GM21825 (cell line): Measurements from ENCODE around the gene ZNF507.
"Not testable (repeated sequence)": the region's sequence is repeated elsewhere in the genome, so short reads cannot be mapped to it uniquely, and the experiment has no call there.

Experiments used
- ATAC-seq: cut with Tn5 transposase; IDR thresholded peaks from one replicate; pipeline ENCODE4 v1.9.1; 2021; ENCODE audit warnings: mild to moderate bottlenecking, moderate library complexity; ENCODE audit not compliant: unreplicated experiment

The ZNF507 gene

DNA sequence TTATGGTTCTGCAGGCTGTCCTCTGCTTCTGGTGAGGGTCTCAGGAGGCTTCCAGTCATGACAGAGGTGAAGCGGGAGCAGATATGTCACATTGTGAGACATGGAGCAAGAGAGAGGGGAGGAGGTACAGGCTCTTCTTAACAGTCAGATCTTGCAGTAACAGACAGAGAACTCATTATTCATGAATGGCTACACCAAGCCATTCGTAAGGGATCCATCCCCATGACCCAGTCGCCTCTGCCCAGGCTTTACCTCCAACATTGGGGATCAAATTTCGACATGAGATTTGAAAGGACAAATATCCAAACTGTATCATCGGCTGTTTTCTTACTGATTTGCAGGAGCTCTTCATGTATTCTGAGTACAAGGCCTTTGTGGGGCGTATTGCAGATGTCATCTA is 21.7 kb downstream of the ZNF507 start:
- ATAC-seq = no peak

DNA sequence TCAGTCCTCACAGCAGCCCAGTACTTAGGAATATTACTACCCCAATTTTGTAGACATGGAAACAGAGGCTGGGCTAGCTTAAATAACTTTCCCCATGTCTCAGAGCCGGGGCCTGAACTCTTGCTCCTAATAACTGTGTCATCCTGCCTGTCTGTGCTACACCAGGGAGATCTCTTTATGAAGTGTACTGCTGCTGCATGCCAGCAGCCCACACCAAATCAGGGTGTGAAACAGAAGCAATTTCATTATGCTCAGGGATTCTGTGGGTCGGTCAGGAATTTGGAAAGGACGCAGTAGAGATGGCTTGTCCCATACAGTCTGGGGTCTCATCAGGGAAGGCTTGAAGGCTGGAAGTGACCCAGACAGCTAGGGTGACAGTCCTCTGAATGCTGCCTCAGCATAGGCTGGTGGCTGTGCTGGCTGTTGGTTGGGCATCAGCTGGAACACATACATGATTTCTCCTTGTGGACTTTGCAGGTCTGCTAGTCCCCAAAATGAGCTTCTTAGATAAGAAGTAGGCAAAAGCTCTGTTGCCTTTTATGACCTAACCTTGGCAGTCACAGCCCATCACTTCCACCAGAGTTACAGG is 22.6 kb downstream of the ZNF507 start:
- no peak for ATAC-seq

DNA sequence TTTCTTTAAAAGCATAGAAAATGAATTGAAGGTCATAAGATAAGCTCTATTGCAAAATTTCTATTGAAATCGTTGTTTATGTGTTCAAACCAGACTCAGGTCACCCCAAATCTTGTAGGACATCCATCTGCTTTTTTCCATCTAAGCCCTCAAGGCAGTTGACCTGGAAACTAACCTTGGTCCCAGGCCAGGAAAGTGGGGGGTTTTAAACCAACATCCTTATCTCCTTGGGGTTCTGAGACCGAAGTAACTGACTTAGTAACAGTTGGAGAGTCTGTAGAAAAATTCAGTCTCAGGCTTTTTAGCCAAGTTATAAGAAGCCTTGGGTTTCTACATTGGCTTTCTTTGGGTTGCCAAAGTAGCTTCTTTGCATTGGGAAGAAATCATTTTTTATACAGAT is 23.4 kb downstream of the ZNF507 start:
- no peak for ATAC-seq

DNA sequence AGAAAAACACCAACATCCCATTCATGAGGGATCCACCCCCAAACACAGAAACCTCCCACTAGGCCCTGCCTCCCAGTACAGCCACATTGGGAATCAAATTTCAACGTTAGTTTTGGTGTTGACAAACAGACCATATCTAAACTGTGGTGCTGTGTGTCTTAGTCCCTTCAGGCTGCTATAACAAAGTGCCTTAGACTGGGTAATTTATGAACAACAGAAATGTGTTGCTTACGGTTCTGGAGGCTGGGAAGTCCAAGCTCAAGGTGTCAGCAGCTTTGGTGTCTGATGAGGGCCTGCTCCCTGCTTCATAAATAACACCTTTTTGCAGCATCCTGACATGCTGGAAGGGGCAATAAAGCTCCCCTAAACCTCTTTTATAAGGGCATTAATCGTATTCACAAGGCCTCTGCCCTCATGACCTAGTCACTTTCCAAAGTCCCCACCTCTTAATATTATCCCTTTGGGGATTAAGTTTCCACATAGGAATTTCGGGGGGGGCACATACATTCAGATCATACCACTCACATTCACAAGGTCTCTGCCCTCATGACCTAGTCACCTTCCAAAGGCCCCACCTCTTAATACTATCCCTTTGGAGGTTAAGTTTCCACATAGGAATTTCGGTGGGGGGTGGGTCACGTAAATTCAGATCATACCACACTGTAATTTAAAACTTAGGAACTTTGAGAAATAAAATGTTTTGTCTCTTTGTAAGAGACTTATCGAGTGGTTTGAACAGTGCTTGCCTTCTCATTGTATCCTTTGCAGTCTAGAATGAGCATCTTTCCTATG is 27.5 kb downstream of the ZNF507 start:
- ATAC-seq = no peak

DNA sequence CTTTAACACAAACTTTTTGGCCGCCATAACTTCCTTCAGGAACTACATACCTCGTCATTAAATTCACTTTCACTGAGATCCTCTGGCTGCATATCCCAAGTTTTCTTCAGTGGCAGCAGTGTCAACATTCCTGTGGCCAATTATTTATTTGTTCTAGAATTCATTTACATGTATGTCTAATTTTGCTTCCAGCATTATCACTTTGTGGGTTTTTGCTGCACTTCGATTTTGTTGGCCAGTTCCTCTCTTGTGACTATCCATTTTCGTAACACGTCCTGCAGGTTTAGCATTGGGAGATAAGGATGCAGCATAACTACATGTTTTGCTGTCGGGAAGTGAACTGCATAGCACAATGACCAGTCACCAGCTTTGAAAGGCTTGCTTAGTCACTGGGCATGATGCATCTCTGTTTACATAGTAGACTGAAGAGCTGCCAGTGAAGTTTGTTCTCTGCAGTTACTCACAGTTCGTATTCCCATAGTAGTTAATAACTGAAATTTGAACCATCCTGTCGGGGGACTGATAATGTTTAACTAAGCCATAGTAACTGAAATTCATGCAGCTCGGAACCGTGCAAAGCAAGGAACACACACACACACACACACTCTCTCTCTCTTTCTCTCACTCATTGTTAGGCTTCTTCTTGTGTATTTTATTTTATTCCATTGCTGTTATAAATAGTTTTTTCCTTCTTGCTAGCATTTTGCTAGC is 28.3 kb downstream of the ZNF507 start:
- ATAC-seq = no peak

DNA sequence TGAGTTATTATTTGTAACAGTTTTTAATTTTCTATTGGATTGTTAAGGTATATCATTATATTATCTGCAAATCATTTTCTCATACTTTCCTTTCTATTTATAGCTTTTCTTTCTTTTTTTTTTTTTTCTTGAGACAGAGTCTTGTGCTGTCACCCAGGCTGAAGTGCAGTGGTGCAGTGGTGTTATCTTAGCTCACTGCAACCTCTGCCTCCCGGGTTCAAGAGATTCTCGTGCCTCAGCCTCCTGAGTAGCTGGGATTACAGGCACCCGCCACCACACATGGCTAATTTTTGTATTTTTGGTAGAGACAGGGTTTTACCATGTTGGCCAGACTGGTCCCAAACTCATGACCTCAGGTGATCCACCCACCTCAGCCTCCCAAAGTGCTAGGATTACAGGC is 29.0 kb downstream of the ZNF507 start:
- not testable (repeated sequence) for ATAC-seq

DNA sequence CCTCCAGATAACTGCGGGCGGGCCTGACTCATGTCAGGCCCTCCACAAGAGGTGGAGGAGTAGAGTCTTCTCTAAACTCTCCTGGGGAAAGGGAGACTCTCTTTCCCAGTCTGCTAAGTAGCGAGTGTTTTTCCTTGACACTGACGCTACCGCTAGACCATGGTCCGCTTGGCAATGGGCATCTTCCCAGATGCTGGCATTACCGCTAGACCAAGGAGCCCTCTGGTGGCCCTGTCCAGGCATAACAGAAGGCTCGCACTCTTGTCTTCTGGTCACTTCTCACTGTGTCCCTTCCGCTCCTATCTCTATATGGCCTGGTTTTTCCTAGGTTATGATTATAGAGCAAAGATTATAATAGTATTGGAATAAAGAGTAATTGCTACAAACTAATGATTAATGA is 31.7 kb downstream of the ZNF507 start:
- not testable (repeated sequence) for ATAC-seq

DNA sequence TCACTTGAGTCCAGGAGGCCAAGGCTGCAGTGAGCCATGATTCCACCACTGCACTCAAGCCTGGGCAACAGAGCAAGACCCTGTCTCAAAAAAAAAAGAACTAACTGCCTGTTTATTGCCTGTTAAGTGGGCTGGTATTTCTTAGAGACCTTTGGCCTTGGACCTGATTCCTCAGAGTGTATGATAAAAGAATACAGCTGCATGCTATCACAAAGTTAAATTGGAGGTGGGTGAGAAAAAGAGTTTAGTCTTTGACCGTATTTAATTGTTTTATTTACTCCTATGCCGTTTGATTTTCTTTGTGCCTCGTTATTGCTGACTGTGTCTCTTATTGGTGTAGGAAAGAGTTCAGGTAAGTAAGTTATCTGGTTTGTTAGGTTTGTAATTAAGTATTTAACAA is 34.9 kb downstream of the ZNF507 start:
- ATAC-seq = no peak

DNA sequence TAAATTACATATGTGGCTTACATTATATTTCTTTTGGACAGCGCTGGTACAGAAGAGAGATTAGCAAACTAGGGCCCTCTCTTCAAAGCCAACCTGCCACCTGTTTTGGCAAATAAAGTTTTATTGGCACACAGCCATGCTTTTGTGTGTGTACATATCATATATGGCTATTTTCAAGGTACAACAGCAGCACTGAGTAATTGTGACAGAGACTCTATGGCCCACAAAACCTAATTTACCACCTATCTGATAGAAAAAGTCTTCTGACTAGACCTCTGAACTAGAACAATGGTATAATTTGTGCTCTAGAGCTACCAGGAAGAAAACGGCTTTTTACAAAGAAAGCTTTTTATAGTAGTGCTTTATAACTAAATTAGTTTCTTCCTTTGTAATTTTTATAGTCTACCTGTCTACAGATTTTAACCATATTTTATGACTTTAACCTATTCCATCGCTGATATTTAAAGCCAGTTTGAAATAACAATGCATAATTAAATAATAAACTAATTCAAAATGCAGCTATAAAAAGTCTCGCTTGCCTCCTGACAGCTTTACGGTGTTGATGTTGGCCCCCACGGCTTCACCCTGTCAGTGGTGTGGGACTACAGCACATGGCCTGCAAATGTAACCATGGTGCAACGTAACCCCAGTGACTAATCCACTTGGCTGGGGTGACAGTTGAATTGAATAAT is 42.4 kb downstream of the ZNF507 start:
- no peak for ATAC-seq

DNA sequence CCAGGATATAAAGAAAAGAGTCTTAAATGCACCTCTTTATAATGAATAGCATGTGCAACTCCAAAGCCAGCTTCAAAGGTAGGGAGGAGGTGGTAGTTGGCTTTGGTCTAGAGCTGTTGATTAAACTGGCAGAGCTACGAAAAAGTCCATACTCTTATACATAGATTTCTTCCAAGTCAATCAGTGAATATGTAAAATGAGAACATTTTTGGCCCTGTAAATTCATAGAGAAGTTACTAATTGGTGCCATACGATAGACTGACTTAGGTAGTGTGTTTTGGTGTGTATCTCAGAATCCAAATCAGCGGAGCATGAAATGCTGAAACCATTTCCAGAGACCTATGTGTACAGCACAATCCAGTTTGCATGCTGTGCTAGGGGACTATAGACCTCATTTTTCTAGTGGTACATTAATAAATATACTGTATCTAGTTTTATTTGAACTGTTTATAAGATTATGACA is 43.0 kb downstream of the ZNF507 start:
- no peak for ATAC-seq

DNA sequence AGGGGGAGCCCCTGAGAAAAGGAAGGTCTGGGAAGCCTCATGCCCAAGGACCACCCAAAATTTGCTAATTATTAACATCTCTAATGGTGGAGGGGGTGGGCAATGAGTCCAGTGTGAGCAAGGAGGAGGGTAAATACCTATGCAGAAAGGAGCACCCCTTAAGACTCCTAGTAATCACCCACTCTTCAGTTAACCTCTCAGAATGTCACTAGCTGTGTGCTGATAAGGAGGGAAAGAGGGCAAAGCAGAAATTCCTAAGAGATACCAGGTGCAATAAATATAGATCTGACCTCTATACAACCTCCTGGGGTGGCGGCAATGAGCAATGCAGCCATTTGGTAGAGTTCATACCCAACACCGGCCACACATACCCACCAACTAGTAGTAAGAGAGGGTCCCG is 47.5 kb downstream of the ZNF507 start:
- ATAC-seq = no peak

DNA sequence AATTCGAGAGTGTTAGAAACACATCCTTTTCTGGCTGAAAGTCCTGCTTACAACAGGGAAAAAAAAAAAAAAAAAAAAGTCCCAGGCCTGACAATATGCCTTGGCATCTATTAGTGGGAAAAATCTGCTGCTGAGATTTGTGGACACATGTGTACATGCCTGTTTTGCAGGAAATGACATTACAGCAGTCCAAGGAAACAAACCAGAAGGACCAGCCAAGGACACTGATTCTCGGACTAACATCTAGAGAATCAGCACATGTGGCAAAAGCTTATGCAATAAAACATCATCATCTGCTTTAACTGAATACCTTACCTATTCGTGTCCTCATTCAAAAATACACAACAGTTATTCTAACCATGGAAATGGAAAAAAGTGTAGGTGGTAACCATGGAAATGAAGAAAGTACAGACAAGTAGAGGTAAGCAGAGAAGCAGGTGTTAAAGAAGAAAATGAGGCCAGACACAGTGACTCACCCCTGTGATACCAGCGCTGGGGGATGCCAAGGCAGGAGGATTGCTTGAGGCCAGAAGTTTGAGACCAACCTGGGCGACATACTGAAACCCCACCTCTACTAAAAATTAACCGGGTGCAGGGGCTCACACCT is 50.7 kb downstream of the ZNF507 start:
- no peak for ATAC-seq

DNA sequence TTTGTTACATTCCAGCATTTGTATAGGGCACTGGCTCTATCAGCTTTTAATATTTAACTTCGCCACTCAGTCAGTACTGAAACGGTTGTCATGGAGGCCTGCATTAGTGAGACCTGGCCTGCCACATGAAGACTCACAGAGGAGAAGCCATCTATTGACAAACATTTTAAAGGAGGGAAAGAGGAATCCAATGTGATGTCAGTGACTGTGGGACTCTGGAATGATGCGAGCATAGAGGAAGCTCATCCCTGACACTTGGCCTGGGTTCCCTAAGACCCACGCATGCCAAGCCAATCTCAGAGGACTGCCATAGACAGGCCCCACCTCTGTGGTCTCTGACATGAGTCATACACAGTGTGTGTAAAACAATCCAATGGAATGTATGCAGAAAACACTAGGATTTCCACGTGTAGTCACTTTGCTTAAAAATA is 52.3 kb downstream of the ZNF507 start:
- no peak for ATAC-seq

DNA sequence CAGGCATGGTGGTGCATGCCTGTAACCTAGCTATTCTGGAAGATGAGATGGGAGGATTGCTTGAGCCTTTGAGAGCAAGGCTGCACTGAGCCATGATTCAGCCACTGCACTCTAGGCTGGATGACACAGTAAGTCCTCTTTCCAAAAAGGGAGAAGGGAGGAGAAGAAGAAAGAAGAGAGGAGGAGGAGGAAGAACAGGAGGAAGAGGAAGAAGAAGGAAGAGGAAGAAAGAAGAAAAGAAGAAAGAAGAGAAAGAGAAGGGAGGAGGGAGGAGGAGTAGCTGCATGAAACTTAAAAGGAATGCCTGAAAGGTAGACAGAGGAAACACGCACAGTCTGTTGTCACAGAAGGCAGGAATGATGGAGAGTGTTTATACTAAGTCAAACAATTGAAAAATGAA is 56.6 kb downstream of the ZNF507 start:
- ATAC-seq = no peak

DNA sequence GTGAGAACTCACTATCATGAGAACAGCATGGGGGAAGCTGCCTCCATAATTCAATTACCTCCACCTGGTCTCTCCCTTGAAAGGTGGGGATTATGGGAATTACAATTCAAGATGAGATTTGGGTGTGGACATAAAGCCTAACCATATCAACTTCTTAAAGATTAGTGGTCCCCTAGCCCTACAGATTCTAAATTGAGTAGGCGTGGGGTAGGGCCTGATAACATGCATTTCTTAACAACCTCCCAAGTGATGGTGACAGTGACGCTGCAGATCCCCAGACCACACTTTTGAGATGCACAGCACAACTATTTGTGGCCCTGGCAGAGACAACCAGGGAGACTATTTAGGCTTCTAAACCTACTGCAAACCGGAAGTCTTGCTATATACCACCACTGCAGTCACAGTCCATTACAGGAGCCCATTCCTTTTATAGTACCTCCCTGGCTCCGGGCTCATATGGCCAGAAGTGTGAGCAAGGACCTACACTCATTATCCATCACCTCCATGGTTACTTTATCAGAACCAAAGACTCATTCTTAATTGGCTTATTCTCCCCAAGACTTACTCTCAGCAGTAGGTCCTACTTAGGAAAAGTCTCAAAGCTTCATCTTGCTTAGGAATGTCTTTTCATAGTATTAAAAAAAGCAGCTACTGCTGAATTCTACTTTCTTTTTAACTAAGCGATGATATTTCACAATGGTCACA is 58.0 kb downstream of the ZNF507 start:
- ATAC-seq = no peak

DNA sequence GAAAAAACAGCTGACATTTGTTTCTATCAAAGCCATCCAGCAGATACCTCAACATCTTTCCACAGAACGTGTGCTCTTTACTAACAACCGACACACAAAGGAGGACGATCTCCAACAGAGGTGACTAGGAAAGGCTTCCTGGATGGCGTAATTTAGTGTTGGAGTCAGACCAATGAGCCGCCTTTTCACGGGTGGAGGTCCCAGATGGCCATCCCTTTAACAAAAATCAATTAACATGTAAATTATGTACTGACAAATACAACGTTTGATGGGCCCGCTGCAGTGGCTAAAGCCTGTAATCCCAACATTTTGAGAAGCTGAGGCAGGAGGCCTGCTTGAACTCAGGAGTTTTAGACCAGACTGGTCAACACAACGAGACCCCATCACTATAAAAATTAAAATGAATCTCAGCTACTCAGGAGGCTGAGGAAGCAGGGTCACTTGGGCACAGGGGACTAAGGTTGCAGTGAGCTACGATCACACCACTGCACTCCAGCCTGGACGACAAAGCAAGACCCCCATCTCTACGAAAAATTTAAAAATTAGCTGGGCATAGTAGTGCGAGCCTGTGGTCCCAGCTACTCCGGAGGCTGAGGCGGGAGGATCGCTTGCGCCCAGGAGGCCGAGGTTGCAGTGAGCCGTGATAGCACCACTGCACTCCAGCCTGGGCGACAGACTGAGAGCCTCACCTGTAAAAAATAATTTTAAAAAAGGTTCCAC is 59.0 kb downstream of the ZNF507 start:
- ATAC-seq = no peak

DNA sequence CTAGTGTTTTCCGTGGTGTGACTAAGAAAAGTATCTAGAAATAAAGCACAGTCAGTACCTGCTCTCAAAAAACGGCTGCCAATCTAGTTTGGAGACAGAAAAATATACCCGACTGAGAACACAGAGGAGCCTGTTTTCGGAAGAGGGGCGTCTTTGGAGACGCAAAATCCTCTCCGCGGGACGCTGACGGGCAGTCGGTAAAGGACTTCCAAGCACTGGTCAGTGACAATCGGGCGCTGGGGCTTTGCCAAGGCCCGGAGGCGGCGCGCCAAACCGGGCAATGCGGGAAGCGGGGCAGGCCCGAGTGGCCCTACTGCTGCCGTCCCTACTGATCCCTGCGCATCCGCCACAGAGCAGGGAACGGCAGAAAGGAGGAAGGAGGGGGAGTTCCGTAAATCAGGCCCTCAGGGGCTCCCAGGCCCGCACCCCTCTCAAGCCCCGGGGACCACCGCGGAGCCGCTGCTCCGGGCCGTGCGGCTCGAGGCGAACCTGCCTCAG is 59.6 kb downstream of the ZNF507 start:
- ATAC-seq = no peak

DNA sequence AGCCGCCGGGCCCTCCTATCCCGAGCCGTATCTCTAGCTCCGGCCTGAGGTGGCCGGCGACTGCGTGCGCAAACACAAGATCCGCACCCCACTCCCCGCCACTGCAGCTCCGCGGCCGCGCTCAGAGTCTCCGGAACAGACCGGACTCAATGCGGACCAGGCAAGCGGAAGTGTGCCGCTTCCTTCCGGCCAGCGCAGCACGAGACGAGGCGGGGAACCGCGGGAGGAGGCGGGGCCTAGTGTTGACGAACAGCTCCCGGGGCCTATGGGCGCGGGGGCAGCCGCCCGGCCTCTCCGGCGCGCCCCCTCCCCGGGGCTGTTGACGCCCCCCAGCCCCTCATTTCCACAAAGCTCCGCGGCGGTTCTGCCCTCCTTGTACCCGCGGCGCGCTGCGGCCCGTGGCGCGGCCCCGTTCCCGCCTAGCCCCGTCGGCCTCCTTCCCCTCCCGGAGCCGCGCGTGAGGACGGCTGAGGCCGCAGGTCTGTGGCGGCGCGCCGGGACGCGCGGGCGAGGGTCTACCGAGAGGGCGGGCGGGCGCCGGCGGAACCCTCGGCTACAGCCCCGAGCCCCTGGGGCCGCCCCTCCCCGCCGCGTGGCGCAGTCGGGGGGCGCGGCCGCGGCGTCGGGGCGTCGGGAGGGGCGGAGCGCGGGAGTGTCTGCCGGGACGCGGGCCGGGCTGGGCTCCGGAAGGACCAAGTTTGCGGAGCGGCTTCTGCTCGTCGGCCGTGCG is 60.2 kb downstream of the ZNF507 start, which contains the start of gene DPY19L3:
Gene DPY19L3, plus strand, starts transcription at position 340 of the 730 bp plus-strand sequence. CDS start 2,484 bp downstream, outside the sequence.
- ATAC-seq = peak; percentile 93
